WTC11 (cell line): ENCODE data around the gene KIF3B. TPM values are rescaled to one million over a fixed set of nuclear protein-coding genes. Genes with fewer than 3 reads are reported as not detected.

Experiments used
- ATAC-seq: fragments of 200-7000 bp; cut with Tn5 transposase; 2 replicates; pipeline ENCODE4 v1.10.0; 2021; ENCODE audit warnings: mild to moderate bottlenecking, moderate library complexity
- CTCF ChIA-PET: fragments of 300-600 bp; sonication (Branson Sonifier 250); formaldehyde crosslinking; loops from one replicate; lab custom pipeline; 2021; ENCODE audit warnings: antibody characterized with exemption; lab: Charles Lee
- POLR2A ChIA-PET: fragments of 350-600 bp; sonication (Branson Sonifier 250); formaldehyde crosslinking; loops from one replicate; lab custom pipeline; 2021; ENCODE audit warnings: antibody characterized with exemption; lab: Charles Lee
- DNase-seq: peaks from one replicate; pipeline ENCODE4 v3.0.0; 2021; ENCODE audit warnings: low spot score
- H3K27ac Mint-ChIP-seq: 2 replicates; pipeline ENCODE4 v1.8.0; 2021; ENCODE audit warnings: mixed read lengths
- H3K27me3 Mint-ChIP-seq: 2 replicates; pipeline ENCODE4 v1.8.0; 2021; ENCODE audit warnings: low read depth, mild to moderate bottlenecking, moderate library complexity, mixed read lengths
- H3K36me3 Mint-ChIP-seq: 2 replicates; pipeline ENCODE4 v1.8.0; 2021; ENCODE audit warnings: mixed read lengths
- H3K4me1 Mint-ChIP-seq: 2 replicates; pipeline ENCODE4 v1.8.0; 2022; ENCODE audit warnings: mixed read lengths
- H3K4me3 Mint-ChIP-seq: 2 replicates; pipeline ENCODE4 v1.8.0; 2021; ENCODE audit warnings: mild to moderate bottlenecking, moderate library complexity, mixed read lengths
- H3K9me3 Mint-ChIP-seq: 2 replicates; pipeline ENCODE4 v1.8.0; 2021; ENCODE audit warnings: mixed read lengths
- AFF4 ChIP-seq: sonication (generic); formaldehyde crosslinking; IDR thresholded peaks from 2 replicates; pipeline ENCODE4 v1.8.1; 2023; ENCODE audit warnings: mild to moderate bottlenecking, missing genetic modification reagents, borderline replicate concordance
- ARID4B ChIP-seq: sonication (generic); formaldehyde crosslinking; IDR thresholded peaks from 2 replicates; pipeline ENCODE4 v1.8.0; 2023; ENCODE audit warnings: missing genetic modification reagents, mild to moderate bottlenecking, borderline replicate concordance
- CDX4 ChIP-seq: fragments of 250-450 bp; sonication (Bioruptor Pico); IDR thresholded peaks from 2 replicates; pipeline ENCODE4 v1.9.0; 2021; ENCODE audit warnings: moderate library complexity, mild to moderate bottlenecking, inconsistent platforms, borderline replicate concordance
- ERG ChIP-seq: fragments of 250-450 bp; sonication (Bioruptor Pico); IDR thresholded peaks from 2 replicates; pipeline ENCODE4 v1.8.0; 2021; ENCODE audit warnings: mild to moderate bottlenecking
- ESRRA ChIP-seq: sonication (generic); formaldehyde crosslinking; IDR thresholded peaks from 2 replicates; pipeline ENCODE4 v1.8.1; 2022; ENCODE audit warnings: mild to moderate bottlenecking, missing genetic modification reagents, borderline replicate concordance
- FOXP4 ChIP-seq: sonication (generic); formaldehyde crosslinking; IDR thresholded peaks from 2 replicates; pipeline ENCODE4 v1.8.0; 2022; ENCODE audit warnings: mild to moderate bottlenecking, missing genetic modification reagents
- JAZF1 ChIP-seq: fragments of 250-450 bp; sonication (Bioruptor Pico); IDR thresholded peaks from 2 replicates; pipeline ENCODE4 v1.9.0; 2021; ENCODE audit warnings: moderate library complexity, mild to moderate bottlenecking, inconsistent platforms
- MAX ChIP-seq: sonication (generic); formaldehyde crosslinking; IDR thresholded peaks from 2 replicates; pipeline ENCODE4 v1.8.0; 2022; ENCODE audit warnings: mild to moderate bottlenecking, missing genetic modification reagents
- NR2C2 ChIP-seq: sonication (generic); formaldehyde crosslinking; IDR thresholded peaks from 2 replicates; pipeline ENCODE4 v1.8.0; 2022; ENCODE audit warnings: mild to moderate bottlenecking, missing genetic modification reagents
- OVOL2 ChIP-seq: fragments of 250-450 bp; sonication (Bioruptor Pico); IDR thresholded peaks from 2 replicates; pipeline ENCODE4 v1.9.0; 2021; ENCODE audit warnings: mild to moderate bottlenecking, borderline replicate concordance
- PRRX2 ChIP-seq: fragments of 250-450 bp; sonication (Bioruptor Pico); IDR thresholded peaks from 2 replicates; pipeline ENCODE4 v1.8.0; 2021; ENCODE audit warnings: mild to moderate bottlenecking
- USF2 ChIP-seq: sonication (generic); formaldehyde crosslinking; IDR thresholded peaks from 2 replicates; pipeline ENCODE4 v1.8.1; 2023; ENCODE audit warnings: mild to moderate bottlenecking, missing genetic modification reagents, moderate library complexity
- ZNF232 ChIP-seq: sonication (generic); formaldehyde crosslinking; IDR thresholded peaks from 2 replicates; pipeline ENCODE4 v1.8.0; 2022; ENCODE audit warnings: mild to moderate bottlenecking, missing genetic modification reagents
- ZNF396 ChIP-seq: fragments of 250-450 bp; sonication (Bioruptor Pico); IDR thresholded peaks from 2 replicates; pipeline ENCODE4 v1.8.0; 2021; ENCODE audit warnings: mild to moderate bottlenecking, moderate library complexity, borderline replicate concordance
- total RNA-seq: library from RNA; stranded (reverse); gene quantifications from 3 replicates; pipeline ENCODE4 v1.2.3, GENCODE V29; 2021

KIF3B gene
- total RNA-seq, 1 experiment from 2014 or later: 21.5 TPM

GRCh38 chr20:32380745-32381144 lies 103.3 kb downstream of the KIF3B start:
- H3K4me3 Mint-ChIP-seq: no peak overlapping the region
- CTCF ChIA-PET: no interaction called here
- no peak overlapping the region for H3K27ac Mint-ChIP-seq
- H3K36me3 Mint-ChIP-seq: no peaks in the 10 kb centered on the region
- no peaks in the 10 kb centered on the region for H3K27me3 Mint-ChIP-seq
- ATAC-seq (no peak), DNase-seq (no peak)
- H3K9me3 Mint-ChIP-seq: no peaks in the 10 kb centered on the region
- TF ChIP-seq USF2 (CRISPR knock-in tag) (no peak), ZNF396 (CRISPR knock-in tag) (no peak), ZNF232 (CRISPR knock-in tag) (no peak), ARID4B (no peak), MAX (CRISPR knock-in tag) (no peak), ESRRA (CRISPR knock-in tag) (no peak), PRRX2 (CRISPR knock-in tag) (no peak), AFF4 (CRISPR knock-in tag) (no peak), ERG (CRISPR knock-in tag) (no peak), FOXP4 (CRISPR knock-in tag) (no peak), CDX4 (CRISPR knock-in tag) (no peak), OVOL2 (CRISPR knock-in tag) (no peak), JAZF1 (no peak), NR2C2 (CRISPR knock-in tag) (no peak)
- TF ChIP-seq, all 79 proteins: peak for 0
- H3K4me1 Mint-ChIP-seq: no peaks in the 10 kb centered on the region
- POLR2A ChIA-PET: no interaction called here
